SKM-1 (cell line): ENCODE data around the gene NPBWR2.
A peak's percentile ranks its signal among the peaks of the same experiment; 100 is the strongest.

Experiments used
- DNase-seq: peaks from one replicate; lab custom pipeline; 2025; ENCODE audit not compliant: unreplicated experiment; lab: John Stamatoyannopoulos, UW

NPBWR2 gene

GRCh38 chr20:64076061-64076997 is 31.0 kb downstream of the NPBWR2 start:
- DNase-seq = no peak

- DNase-seq = no peak
These were observed 31.8 kb downstream of the NPBWR2 start for GRCh38 chr20:64075556-64075955.

GRCh38 chr20:64074963-64075362 is 32.4 kb downstream of the NPBWR2 start:
- DNase-seq = no peak

- DNase-seq = no peak
These were observed 33.1 kb downstream of the NPBWR2 start for GRCh38 chr20:64074184-64074789.

GRCh38 chr20:64073476-64074183 is 33.7 kb downstream of the NPBWR2 start:
- no peak for DNase-seq

- no peak for DNase-seq
These were observed 34.8 kb downstream of the NPBWR2 start for GRCh38 chr20:64072498-64073063.

GRCh38 chr20:64071341-64072332 is 35.7 kb downstream of the NPBWR2 start:
- DNase-seq = no peak

- no peak for DNase-seq
These were observed 36.9 kb downstream of the NPBWR2 start for GRCh38 chr20:64070244-64070993.

- no peak for DNase-seq
These were observed 37.6 kb downstream of the NPBWR2 start for GRCh38 chr20:64069614-64070243.

- DNase-seq = no peak
These were observed 38.2 kb downstream of the NPBWR2 start for GRCh38 chr20:64069209-64069613.

- DNase-seq = no peak
These were observed 38.8 kb downstream of the NPBWR2 start for GRCh38 chr20:64068386-64069208.

- DNase-seq = no peak
These were observed 39.5 kb downstream of the NPBWR2 start for GRCh38 chr20:64067733-64068307.

GRCh38 chr20:64067005-64067632 is 40.2 kb downstream of the NPBWR2 start:
- no peak for DNase-seq

- peak; percentile 75 for DNase-seq
These were observed 41.4 kb downstream of the NPBWR2 start for GRCh38 chr20:64065974-64066343.

GRCh38 chr20:64065062-64065973 is 42.0 kb downstream of the NPBWR2 start:
- no peak for DNase-seq

- no peak for DNase-seq
These were observed 43.1 kb downstream of the NPBWR2 start for GRCh38 chr20:64064145-64064698.
